GM21528 (cell line): ENCODE measurements around the gene UMOD.

Experiments
- ATAC-seq: cut with Tn5 transposase; IDR thresholded peaks from one replicate; pipeline ENCODE4 v1.9.1; 2021; ENCODE audit warnings: mild to moderate bottlenecking, moderate library complexity; ENCODE audit not compliant: unreplicated experiment, low FRiP score

Gene UMOD

GRCh38 chr16:20307240-20307671 lies 45.3 kb downstream of the UMOD start:
- no peak for ATAC-seq

DNA sequence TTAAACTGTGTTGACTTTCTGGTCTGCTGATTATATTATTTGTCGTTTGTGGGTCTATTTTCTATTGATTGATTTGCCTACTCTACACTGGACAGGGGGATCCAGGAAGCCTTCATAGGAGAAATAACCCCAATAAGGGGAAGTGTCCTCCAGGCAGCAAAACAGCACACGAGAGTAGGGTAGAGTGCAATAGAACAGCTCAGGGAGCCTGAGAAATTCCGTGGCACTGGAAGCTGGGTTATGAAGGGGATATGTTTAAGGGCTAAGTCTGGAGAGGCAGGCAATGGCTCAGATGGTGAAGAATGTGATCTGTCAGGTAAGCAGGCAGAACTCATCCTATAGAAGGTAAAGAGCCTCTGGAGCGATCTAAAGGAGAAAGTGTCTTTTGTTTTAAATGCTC lies 46.1 kb downstream of the UMOD start:
- ATAC-seq = no peak

DNA sequence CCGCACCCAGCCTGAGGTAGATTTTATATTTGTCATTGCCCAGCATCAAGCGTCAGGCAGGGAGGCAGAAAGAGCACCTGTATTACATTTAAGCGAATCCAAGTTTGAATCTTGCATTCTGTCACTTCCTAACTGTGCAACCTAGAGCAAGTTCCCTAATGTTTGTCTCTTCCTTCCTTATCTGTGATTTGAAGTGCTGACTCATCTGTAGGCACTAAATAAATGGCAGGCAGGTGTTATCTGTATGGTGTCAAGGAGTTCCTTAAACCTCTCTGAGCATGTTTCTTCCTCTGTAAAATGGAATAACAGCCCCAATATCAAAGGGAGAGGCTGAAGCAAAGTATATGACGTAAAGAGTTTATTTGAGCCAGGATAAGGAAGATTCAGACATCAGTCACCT lies 49.5 kb downstream of the UMOD start:
- ATAC-seq = no peak

DNA sequence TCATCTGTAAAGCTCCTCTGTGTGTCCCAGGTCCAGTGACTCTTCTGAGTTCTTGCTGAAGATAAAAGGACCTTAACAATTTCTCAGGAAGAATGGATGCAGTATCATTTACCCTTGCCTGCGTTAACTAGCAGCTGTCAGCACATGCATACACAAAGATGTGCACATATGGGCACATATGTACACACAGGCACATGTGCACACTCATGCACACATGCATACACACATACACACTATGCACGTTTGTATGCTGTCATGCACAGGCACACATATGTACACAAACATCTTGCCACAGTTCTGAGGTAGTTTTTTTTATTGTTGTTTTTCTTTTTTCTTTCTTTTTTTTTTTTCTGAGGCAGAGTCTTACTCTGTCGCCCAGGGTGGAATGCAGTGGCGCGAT lies 50.1 kb downstream of the UMOD start:
- ATAC-seq = no peak

DNA sequence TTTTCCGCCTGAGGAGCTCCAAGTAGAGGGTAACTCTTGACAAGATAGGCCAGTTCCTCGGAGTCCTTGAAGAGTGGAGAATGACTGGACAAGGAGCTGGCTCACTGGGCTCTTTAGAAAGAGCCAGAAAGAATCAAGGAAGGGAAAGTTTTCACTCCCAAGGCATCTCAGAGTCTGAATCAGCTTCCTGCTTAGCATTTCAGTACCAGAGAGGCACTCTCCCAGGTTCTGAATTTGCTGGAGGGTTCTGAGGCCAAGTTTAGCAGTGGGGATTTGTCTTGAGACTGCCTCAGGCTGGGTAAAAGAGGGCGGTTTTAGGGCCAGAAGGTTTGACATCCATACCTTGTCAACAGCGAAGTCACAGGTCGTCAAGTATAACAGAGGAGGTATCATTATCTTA lies 50.7 kb downstream of the UMOD start:
- ATAC-seq = no peak

- peak; percentile 64 for ATAC-seq
These were observed 52.0 kb downstream of the UMOD start for GRCh38 chr16:20300312-20301097.

DNA sequence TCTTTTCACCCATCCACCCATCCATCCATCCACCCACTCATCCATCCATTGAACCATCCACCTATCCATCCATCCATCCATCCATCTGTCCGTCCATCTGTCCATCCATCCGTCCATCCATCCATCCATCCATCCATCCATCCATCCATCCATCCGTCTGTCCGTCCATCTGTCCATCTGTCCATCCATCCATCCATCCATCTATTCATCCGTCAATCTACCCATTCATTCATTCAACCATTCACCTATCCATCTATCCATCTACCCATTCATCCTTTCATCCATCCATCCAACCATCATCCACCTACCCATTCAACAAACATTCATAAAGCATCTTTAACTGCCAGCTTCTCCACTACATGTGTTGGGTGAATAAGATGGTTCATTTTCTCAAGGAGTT lies 54.1 kb downstream of the UMOD start:
- no peak for ATAC-seq

- no peak for ATAC-seq
These were observed 61.0 kb downstream of the UMOD start for GRCh38 chr16:20291208-20292206.

DNA sequence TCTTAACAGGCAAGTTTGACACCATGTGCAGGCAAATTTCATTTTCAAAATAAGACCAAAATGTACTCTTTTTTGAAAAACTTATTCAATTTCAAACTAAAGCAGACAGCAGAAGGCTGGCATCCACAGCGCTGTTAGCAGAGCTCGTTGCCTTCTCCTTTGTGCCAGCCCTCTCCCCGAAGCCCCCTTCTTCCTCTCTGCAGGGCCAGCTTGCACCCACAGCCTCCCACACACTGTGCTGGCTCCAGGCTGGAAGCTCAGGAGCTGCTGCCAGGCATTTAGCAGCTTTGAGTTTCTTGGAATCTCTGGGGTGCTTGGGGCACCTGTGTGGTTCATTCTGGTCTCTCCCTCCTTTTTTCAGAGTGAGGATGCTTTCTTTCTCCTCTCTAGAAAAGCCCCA lies 62.9 kb downstream of the UMOD start:
- ATAC-seq = no peak

DNA sequence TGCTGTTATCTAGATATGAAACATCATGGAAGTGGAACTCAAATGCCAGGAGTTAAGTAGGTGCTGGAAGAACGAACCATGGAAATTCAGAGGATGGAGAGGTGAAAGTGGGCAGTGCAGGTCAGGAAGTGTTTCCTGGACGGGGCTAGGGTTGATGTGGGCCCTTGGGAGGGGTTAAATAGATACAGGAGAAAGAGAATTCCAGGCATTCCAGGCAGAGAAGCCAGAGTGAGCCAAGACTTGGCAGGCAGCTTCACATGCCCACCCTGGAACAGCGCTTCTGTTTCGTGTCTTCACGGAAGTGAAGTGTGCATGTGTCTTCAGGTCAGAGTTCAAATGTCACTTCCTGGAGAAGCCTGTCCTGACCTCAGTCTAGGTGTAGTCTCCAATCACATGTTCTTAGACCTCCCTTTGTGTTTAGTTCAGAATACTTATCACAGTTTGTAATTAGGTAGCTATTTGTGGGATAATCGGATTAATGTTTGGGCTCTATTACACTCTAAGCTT lies 66.5 kb downstream of the UMOD start:
- no peak for ATAC-seq
